HG03571 (cell line): Measurements from ENCODE around the gene NUB1.
"Not testable (repeated sequence)": the region's sequence is repeated elsewhere in the genome, so short reads cannot be mapped to it uniquely, and the experiment has no call there.

Source experiments
- ATAC-seq: cut with Tn5 transposase; IDR thresholded peaks from one replicate; pipeline ENCODE4 v1.9.1; 2021; ENCODE audit not compliant: unreplicated experiment

NUB1 gene, protein sequence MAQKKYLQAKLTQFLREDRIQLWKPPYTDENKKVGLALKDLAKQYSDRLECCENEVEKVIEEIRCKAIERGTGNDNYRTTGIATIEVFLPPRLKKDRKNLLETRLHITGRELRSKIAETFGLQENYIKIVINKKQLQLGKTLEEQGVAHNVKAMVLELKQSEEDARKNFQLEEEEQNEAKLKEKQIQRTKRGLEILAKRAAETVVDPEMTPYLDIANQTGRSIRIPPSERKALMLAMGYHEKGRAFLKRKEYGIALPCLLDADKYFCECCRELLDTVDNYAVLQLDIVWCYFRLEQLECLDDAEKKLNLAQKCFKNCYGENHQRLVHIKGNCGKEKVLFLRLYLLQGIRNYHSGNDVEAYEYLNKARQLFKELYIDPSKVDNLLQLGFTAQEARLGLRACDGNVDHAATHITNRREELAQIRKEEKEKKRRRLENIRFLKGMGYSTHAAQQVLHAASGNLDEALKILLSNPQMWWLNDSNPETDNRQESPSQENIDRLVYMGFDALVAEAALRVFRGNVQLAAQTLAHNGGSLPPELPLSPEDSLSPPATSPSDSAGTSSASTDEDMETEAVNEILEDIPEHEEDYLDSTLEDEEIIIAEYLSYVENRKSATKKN

DNA sequence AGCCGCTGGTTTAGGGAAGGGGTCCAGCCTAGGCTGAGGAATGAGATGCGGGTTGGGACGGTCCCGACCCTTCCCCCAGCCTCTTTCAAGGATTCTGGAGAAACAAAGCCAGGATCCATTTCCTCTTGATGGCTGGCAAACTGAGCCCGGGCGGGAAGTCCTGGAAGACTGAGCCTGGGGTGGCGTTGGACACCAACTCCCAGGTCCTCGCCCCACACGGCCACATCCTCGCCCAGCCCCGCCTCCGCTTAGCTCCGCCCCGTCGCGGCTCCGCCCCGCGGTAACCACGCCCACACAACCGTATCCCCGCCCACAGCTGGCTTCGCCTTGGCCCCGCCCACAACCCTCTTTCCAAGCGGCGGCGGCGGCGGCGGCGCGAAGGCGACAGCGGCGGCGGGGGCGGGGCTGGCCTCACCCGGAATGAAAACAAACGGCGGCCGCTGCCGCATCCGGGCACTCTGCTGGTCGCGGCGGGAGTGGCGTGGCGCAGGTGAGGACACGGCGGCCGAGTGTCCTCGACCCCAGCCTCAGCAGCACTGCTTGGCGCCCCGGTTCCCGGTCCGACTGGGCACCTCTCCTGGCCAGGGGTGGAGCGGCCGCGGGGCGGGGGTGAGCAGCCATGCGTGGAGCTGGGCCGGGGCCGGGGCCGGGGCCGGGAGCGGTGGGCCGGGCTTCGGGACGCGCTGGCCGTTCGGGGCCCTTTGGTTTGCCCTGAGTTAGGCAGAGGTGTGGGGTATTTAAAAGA lies at the start of gene NUB1:
Gene NUB1 (plus strand): TSS at position 456 of the 745 bp plus-strand sequence. CDS start 3,538 bp downstream, outside the sequence.
- ATAC-seq = peak; percentile 50

DNA sequence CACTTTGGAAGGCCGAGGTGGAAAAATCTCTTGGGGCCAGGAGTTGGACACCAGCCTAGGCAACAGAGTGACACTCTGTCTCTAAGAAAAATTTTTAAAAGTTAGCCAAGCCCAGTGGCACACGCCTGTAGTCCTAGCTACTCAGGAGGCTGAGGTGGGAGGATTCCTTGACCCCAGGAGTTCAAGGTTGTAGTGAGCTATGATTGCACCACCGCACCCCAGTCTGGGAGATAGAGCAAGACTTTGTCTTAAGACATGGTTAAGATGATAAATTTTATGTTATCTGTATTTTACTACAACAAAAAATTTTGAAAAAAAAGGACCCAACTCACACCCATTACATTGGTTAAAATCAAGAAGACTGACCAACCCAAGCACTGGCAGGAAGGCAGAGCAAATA lies 48.8 kb upstream of the NUB1 start:
- no peak for ATAC-seq

DNA sequence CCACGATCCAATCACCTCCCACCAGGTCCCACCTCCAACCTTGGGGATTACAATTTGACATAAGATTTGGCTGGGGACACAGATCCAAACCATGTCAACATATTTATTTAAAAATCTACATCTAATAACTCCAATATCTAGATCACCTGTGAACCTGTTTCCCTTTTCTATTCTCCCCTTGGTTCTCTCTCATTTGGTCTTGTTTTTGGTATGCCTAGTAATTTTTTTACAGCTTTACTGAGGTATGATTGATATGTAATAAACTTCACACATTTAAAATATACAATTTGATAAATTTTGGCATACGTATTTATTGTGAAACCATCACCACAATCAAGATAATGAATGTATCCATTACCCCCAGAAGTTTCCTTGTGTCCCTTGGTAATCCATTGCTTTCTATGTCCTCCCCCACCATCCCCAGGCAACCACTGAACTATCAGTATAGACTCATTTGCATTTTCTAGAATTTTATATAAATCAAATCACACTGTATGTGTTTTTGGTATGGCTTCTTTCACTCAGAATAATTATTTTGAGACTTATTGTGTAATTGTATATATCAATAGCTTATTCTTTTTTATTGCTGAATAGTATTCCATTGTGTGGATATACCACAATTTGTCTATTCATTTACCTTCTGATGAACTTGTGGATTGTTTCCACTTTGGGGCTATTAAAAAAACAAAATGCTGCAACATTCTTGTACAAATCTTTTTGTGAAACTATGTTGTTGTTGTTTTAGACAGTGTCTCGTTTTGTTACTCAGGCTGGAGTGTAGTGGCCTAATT lies 45.2 kb upstream of the NUB1 start:
- ATAC-seq = no peak

DNA sequence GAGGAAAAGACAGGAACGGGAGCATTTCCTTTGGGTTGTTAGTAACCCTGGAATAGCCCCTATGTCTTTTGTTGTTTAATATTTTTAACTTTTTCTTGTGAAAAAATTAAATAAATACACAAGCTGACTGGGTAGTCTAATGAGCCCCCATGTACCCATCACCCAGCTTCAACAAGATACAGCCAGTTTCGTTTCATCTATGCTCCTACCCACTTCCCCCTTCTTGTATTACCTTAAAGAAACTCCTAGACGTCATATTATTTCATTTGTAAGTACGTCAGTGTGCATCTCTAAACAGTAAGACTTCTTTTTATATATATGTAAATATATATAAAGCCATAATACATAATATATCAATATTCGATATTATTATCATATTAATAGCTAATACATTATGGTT lies 42.8 kb upstream of the NUB1 start:
- no peak for ATAC-seq

DNA sequence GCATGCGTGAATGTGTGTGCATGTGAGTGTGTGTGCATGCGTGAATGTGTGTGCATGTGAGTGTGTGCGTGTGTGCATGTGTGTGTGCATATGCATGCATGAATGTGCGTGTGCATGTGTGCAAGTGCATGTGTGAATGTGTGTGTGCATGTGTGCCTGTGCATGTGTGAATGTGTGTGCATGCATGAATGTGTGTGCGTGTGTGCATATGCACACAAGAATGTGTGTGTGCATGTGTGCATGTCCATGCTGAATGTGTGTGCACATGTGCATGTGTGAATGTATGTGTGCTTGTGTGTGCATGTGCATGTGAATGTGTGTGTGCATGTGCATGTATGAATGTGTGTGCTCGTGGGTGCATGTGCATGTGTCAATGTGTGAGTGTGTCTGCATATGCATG lies 42.1 kb upstream of the NUB1 start:
- ATAC-seq = no peak

DNA sequence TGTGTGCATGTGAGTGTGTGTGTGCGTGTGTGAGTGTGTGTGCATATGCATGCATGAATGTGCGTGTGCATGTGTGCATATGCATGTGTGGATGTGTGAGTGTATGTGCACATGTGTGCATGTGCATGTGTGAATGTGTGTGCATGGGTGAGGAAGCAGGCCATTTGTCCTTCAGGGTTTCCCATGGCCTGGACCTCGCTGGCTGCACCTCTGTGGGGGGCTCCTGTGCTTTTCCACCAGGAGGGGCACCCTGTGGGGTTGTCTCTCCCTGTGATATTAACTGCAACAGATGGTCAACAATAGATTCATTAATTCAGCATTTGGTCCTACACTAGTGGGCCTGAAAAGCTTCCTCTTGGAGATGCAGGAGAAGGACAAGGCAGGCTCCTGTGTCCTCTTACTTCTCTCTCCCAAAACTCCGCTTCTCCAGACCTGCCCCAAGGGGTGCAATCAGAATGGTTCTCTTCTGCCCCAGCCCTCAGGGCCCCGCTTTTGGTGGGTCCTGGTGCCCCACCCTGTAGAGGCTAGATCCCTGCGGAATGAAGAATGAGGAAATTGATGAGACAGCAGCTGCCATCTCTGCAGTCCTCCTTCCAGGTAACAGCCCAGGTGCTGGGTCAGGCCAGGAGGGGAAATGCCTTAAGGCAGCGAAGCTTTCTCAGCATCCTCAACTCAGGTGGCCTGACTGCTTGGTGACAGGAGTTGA lies 41.5 kb upstream of the NUB1 start:
- no peak for ATAC-seq

DNA sequence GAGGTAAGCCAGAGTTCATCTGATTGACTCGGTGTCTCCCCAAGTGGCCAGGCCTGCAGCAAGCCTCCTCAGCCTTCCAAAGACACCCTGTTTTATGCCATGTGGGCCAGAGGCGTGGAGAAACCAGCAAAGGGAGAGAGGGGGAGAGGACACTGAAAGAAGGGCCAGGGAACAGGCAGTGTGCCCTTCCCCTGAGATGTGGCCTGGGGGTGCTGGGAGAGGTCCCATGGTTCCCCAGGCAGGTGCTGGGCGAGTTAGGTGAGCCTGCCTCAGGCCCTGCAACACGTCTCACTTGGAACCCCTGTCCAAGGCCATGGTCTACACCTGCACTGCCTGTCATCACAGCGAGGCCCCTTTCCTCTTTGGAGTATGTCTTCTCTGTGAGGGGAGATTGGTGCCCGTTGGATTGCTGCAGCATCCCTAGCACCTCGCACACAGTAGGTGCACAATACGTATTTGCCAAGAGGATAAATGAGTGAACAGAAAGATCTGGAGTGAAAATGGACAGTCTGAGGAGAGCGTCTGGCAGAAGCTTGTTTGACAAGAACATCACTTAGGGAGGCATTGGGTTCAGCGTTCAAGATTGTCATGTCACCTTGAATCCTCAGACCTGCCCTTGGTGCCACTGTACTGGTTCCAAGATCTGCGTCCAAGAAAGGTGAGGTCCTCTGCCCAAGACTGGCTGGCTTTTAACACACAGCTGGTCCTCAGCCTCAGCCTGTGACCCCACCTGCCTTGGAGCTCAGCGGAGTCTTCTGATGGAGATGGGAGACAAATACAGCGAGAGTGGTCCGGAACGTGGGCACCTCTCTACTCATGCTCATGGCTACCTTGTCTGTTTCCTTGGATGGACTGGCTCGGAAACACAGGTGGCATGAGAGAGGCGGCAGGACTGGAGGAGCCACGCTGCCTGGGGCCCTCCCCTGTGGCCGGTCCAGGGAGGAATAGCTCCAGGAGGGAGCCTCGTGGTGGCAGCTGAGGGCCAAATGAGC lies 39.8 kb upstream of the NUB1 start:
- no peak for ATAC-seq

DNA sequence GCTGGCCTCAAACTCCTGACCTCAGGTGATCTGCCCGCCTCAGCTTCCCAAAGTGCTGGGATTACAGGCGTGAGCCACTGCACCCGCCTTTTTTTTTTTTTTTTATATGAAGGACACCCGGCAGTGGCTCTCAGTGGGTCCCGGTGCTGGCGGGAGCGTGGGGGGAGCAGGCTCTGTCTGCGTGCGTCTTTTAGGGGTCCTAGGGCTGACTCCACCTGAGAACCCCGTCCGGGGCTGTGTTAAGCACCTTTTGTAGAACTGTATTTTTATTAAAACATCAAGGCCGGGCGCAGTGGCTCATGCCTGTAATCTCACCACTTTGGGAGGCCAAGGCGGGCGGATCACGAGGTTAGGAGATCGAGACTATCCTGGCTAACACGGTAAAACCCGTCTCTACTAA lies 37.4 kb upstream of the NUB1 start:
- not testable (repeated sequence) for ATAC-seq

DNA sequence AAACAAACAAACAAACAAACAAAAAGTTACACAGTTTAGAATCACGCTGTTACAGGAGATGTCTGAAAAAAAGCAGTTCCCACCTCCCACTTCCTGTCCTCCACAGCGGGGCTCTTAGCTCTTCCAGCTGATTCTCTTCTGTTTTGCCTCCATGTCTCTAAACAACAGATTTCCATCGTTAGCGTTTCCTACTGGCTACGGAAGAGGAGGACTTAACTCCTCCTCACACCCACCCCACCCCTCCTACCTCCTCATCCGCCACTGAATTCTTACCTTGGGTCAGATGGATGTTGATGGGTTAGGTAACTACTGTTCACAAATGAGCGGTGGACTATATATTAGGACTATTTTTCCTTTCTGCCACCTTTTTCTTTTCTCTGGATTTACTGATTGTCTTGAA lies 36.8 kb upstream of the NUB1 start:
- no peak for ATAC-seq

DNA sequence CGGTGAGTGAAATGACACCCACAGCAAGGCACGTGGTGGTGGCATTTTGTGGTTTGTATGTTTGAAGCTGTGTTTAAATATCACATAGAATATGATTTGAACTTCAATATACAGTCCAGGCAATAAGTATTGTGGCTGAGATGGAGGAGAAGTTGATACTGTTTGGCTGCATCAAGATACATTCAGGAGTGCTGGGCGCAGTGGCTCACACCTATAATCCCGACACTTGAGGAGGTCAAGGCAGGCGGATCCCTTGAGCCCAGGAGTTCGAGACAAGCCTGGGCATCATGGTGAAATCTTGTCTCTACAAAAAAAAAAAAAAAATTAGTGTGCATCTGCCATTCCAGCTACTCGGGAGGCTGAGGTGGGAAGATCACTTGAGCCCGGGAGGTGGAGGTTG lies 35.2 kb upstream of the NUB1 start:
- ATAC-seq = no peak

DNA sequence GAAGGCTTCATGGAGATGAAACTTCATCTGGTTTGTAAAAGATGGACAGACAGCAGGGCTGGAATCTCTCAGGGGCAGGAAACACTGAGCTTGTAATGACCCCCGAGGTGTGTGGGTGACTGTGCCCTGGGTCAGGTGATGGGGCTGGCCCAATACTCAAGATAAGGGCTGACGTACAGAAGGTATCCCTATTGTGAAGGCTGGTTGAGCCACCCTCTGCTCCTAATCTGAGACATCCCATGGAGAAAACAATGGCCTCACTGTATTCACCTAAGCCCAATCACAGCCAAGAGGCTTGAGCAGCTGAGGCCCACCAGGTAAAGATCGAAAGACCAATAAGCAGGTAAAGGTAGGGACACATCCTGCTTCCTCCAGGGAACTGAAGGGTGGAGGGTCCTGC lies 34.8 kb upstream of the NUB1 start:
- ATAC-seq = no peak

DNA sequence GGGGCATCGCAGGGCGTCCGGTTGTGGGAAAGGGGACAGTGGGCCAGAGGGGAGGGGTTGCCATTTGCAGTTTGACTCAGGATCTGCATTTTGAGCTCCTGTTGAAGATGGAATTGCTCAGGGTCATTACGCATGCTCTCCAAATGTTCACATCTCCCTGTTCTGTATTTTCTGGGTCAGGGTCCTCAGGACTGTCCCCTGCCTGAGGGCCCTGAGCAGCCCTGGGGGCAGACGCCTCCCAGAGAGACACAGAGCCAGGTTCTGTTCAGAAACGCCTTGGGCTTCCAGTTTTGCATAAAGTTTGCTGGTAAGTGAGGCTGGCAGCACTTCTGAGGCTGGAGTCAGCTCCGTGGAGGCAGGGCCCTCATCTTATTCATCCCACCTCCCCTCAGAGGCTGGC lies 34.1 kb upstream of the NUB1 start:
- no peak for ATAC-seq

DNA sequence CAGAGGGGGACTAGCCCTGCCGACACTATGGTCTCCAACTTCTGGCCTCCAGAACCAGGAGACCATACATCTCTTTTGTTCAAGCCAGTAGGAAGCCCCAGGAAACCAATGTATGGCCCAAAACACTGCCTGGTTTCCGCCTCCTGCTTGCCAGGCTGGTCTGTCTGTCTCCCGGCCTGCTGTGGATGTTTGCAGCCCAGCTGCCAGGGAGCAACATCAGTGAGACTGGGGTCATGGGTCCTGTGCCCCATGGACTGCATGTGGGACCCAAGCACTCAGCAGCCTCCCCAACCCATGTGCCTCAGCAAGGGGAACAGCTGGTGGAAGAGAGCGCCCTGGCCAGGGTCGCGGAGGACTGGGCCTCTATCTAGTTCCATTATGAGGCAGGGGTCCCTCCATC lies 33.4 kb upstream of the NUB1 start:
- no peak for ATAC-seq

DNA sequence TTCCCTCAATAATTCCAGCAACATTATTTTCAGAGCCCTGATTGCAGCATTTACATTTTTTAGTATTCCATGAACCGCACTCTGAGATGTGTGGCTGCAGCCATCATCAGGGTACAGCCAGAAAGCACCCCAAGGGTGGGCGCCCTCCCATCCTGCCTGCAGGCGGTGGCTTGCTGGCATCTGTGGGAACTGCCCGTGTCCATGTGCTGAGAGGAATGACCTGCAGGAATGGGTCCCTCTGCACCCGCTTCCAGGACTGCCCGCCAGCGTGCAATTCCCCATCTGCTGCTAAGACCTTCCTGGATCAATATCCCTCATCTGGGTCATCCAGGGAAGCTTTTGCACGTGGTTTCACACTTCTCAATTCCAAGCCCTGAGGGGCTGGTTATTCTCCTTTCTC lies 32.8 kb upstream of the NUB1 start:
- ATAC-seq = no peak

DNA sequence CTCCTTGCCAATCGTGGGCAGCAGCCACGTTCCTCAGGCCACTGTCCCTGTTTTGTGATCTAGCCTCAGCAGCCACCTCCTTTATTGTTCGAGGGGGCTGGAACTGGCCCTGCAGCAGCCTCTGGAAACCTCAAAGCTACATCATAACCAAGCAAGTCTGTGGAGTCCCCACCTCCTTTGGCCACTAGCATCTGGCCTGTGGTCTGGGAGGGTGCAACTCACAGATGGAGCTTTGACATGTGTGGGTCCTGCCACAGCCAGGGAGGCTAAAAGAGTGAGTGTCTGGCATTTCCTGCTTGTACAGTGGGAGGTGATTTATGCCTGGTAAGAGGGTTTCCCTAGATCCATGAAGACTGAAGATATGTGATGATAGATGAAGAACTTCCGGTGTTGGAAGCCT lies 32.3 kb upstream of the NUB1 start:
- ATAC-seq = no peak

DNA sequence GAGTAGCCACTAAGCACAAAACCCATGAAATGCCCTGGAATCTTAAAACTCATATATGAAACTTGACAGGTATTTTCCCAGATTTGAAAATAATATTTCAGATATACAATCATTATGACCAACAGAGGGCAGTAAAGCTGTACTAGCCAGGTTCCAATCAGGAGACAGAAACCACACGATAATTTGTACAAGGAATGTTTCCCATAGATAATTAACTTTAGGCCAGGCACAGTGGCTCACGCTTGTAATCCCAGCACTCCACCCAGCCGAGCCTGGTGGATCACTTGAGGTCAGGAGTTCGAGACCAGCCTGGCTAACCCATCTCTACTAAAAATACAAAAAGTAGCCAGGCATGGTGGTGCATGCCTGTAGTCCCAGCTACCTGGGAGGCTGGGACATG lies 31.0 kb upstream of the NUB1 start:
- no peak for ATAC-seq

DNA sequence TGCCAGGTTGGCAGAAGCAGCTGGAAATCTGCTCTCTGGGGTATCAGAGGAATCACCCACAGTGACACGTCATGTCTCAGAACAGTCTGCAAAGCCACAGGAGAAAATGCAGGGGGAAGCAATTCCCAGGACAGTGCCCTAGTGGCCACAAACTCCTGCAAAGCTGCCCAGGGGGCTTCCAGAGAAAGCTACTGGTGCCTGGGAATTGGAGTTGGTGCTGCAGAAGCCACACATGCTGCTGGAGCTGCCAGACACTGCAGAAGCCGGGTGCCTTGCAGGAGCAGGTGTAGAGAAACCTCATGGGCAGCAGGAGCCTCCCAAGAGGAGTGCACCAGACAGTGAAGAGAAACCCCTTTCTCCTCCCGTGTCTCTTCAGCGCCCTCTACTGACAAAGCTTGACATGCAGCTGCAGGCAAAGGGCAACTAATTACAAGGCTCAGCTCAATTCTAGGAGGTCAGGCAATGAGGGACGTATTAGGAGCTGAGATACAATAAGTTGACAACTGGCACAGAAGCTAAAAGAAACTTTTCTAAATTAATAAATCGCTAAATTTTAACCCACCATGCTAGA lies 30.2 kb upstream of the NUB1 start:
- no peak for ATAC-seq

DNA sequence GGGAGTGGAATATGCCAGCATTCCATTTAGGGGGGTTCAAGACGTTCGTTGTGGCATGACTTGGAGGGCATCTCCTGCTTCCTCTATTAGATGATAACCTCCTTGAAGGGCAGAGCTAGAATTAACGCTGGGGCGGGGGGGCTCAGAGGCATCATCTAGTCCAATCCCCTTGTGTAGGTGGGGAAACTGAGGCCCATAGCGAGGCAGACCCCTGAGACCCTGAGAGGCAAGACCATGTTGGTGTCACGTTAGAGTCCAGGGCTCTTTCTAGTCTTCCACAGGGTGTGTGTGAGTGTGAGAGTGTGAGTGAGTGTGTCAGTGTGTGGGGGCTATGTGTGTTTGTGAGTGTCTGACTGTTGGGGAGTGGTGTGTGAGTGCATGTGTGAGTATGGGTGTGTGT lies 29.3 kb upstream of the NUB1 start:
- no peak for ATAC-seq
